IPS DF 6.9 (cell line): ENCODE results near the gene APOC3.

Experiments used
- DNase-seq: peaks from one replicate; pipeline ENCODE4 v3.0.0-alpha.2; 2013; ENCODE audit warnings: low read depth, low spot score
- H3K27ac ChIP-seq: one replicate; pipeline ENCODE4 v1.5.1; 2013; ENCODE audit warnings: low read length, control low read depth
- H3K27me3 ChIP-seq: 2 replicates; pipeline ENCODE4 v1.6.1; 2013; ENCODE audit warnings: mild to moderate bottlenecking, low read length; ENCODE audit not compliant: control insufficient read depth, insufficient read depth
- H3K36me3 ChIP-seq: 2 replicates; pipeline ENCODE4 v1.6.1; 2013; ENCODE audit warnings: low read length; ENCODE audit not compliant: control insufficient read depth, insufficient read depth
- H3K4me1 ChIP-seq: 2 replicates; pipeline ENCODE4 v1.6.1; 2013; ENCODE audit warnings: low read length; ENCODE audit not compliant: control insufficient read depth, insufficient read depth
- H3K4me3 ChIP-seq: 2 replicates; pipeline ENCODE4 v1.5.1; 2013; ENCODE audit warnings: mild to moderate bottlenecking, low read length
- H3K9me3 ChIP-seq: 2 replicates; pipeline ENCODE4 v1.6.1; 2013; ENCODE audit warnings: low read length, inconsistent platforms; ENCODE audit not compliant: control insufficient read depth, insufficient read depth
- WGBS: extraction: QIAGEN DNeasy Blood & Tissue Kit; methylation state at CpG from one replicate; pipeline ENCODE4 v1.1.7; 2013; ENCODE audit warnings: mixed read lengths, missing lambda C conversion rate; ENCODE audit not compliant: insufficient read length, insufficient coverage; 5-methylcytosine and 5-hydroxymethylcytosine counted together

The APOC3 gene

GRCh38 chr11:116837231-116838091, 7.8 kb downstream of the APOC3 start, which contains the start of gene APOA1:
TSS of gene APOA1 (minus strand) at chr11:116837622. CDS start at chr11:116837387, 235 bp downstream.
- H3K27me3 ChIP-seq, result no peaks in the 10 kb centered on the region
- DNase-seq, result no peak
- H3K36me3 ChIP-seq, result no peaks in the 10 kb centered on the region
- WGBS, result no CpG with 5 or more reads among the region's 19 CpGs
- H3K4me1 ChIP-seq, result peaks cover 4% of the 10 kb centered on the region
- no peaks in the 10 kb centered on the region for H3K9me3 ChIP-seq
- no peak within 1 kb of the TSS for H3K4me3 ChIP-seq
- no peak within 1 kb of the TSS for H3K27ac ChIP-seq

- DNase-seq, result no peak
- no CpG with 5 or more reads among the region's 6 CpGs for WGBS
- Histone ChIP-seq H3K4me1 (peaks cover 4% of the 10 kb centered on the region), H3K4me3 (no peak overlapping the region), H3K9me3 (no peaks in the 10 kb centered on the region), H3K36me3 (no peaks in the 10 kb centered on the region), H3K27me3 (no peaks in the 10 kb centered on the region), H3K27ac (no peak overlapping the region)
Measured at GRCh38 chr11:116838321-116839084, 8.8 kb downstream of the APOC3 start.

- Histone ChIP-seq H3K4me1 (peaks cover 4% of the 10 kb centered on the region), H3K9me3 (no peaks in the 10 kb centered on the region), H3K4me3 (no peak overlapping the region), H3K36me3 (no peaks in the 10 kb centered on the region), H3K27ac (no peak overlapping the region), H3K27me3 (no peaks in the 10 kb centered on the region)
- no CpG with 5 or more reads among the region's 6 CpGs for WGBS
- no peak for DNase-seq
Measured at GRCh38 chr11:116840224-116840745, 10.6 kb downstream of the APOC3 start.

- no peaks in the 10 kb centered on the region for H3K9me3 ChIP-seq
- peaks cover under 1% of the 10 kb centered on the region; the same call in 1 of the 2 replicates for H3K4me1 ChIP-seq
- no peak for DNase-seq
- no peak overlapping the region for H3K27ac ChIP-seq
- H3K4me3 ChIP-seq, result no peak overlapping the region
- H3K36me3 ChIP-seq, result peaks cover under 1% of the 10 kb centered on the region
- no peaks in the 10 kb centered on the region for H3K27me3 ChIP-seq
- WGBS, result no CpG with 5 or more reads among the region's 9 CpGs
Measured at GRCh38 chr11:116840746-116841296, 11.1 kb downstream of the APOC3 start.

GRCh38 chr11:116842117-116842516, 12.4 kb downstream of the APOC3 start:
- Histone ChIP-seq H3K4me3 (no peak overlapping the region), H3K9me3 (no peaks in the 10 kb centered on the region), H3K27me3 (no peaks in the 10 kb centered on the region), H3K36me3 (peaks cover 11% of the 10 kb centered on the region), H3K27ac (no peak overlapping the region), H3K4me1 (no peaks in the 10 kb centered on the region)
- DNase-seq, result no peak
- WGBS, result no CpG with 5 or more reads among the region's 4 CpGs

- no peaks in the 10 kb centered on the region for H3K4me1 ChIP-seq
- DNase-seq, result no peak
- no CpG with 5 or more reads among the region's 4 CpGs for WGBS
Measured at GRCh38 chr11:116842909-116843308, 13.2 kb downstream of the APOC3 start.

GRCh38 chr11:116843661-116844060, 14.0 kb downstream of the APOC3 start:
- no peaks in the 10 kb centered on the region for H3K27me3 ChIP-seq
- peaks cover 19% of the 10 kb centered on the region for H3K36me3 ChIP-seq
- no CpG with 5 or more reads among the region's 9 CpGs for WGBS
- no peak overlapping the region for H3K27ac ChIP-seq
- no peaks in the 10 kb centered on the region for H3K4me1 ChIP-seq
- no peaks in the 10 kb centered on the region for H3K9me3 ChIP-seq
- no peak overlapping the region for H3K4me3 ChIP-seq
- DNase-seq, result no peak

More at GRCh38 chr11:116842909-116843308, 13.2 kb downstream of the APOC3 start:
- no peak overlapping the region for H3K27ac ChIP-seq
- H3K9me3 ChIP-seq, result no peaks in the 10 kb centered on the region
- H3K36me3 ChIP-seq, result peaks cover 19% of the 10 kb centered on the region
- H3K27me3 ChIP-seq, result no peaks in the 10 kb centered on the region
- H3K4me3 ChIP-seq, result no peak overlapping the region

GRCh38 chr11:116844722-116845121, 15.0 kb downstream of the APOC3 start:
- WGBS, result no CpG with 5 or more reads among the region's 4 CpGs
- Histone ChIP-seq H3K27me3 (no peaks in the 10 kb centered on the region), H3K4me1 (no peaks in the 10 kb centered on the region), H3K27ac (no peak overlapping the region), H3K4me3 (no peak overlapping the region), H3K9me3 (no peaks in the 10 kb centered on the region), H3K36me3 (peaks cover 19% of the 10 kb centered on the region)
- DNase-seq, result no peak

- Histone ChIP-seq H3K36me3 (peaks cover 19% of the 10 kb centered on the region), H3K9me3 (no peaks in the 10 kb centered on the region), H3K4me3 (no peak overlapping the region), H3K27ac (no peak overlapping the region), H3K27me3 (no peaks in the 10 kb centered on the region), H3K4me1 (no peaks in the 10 kb centered on the region)
- WGBS, result no CpG with 5 or more reads among the region's 4 CpGs
- DNase-seq, result no peak
Measured at GRCh38 chr11:116847612-116848011, 17.9 kb downstream of the APOC3 start.

GRCh38 chr11:116849060-116849459, 19.4 kb downstream of the APOC3 start:
- H3K36me3 ChIP-seq, result peaks cover 19% of the 10 kb centered on the region
- no peaks in the 10 kb centered on the region for H3K4me1 ChIP-seq
- H3K4me3 ChIP-seq, result no peak overlapping the region
- DNase-seq, result no peak
- no peaks in the 10 kb centered on the region for H3K9me3 ChIP-seq
- H3K27ac ChIP-seq, result no peak overlapping the region
- no peaks in the 10 kb centered on the region for H3K27me3 ChIP-seq
- whole genome bisulfite sequencing, result no CpG with 5 or more reads among the region's 12 CpGs
